Endothelial cell of coronary artery (primary cell): ENCODE results near the gene SAP30. TPM values are rescaled to one million over a fixed set of nuclear protein-coding genes. Genes with fewer than 3 reads are reported as not detected.

Source experiments
- total RNA-seq: library from RNA; depleted of rRNA; stranded (reverse); fragments of >200 nt; gene quantifications from 2 replicates; pipeline ENCODE4 v1.2.3, GENCODE V29; 2014

Gene SAP30
- 22.8 and 24.1 TPM in 2 replicates for total RNA-seq

GRCh38 chr4:173370477-173371291, at the start of gene SAP30:
Gene SAP30 (plus strand): TSS chr4:173370954. CDS start chr4:173371183, 229 bp downstream.

GRCh38 chr4:173334085-173334890, 36.5 kb upstream of the SAP30 start, which contains the start of gene HMGB2:
Gene HMGB2 (minus strand): TSS chr4:173334358. CDS start chr4:173333649, 709 bp downstream.

GRCh38 chr4:173398779-173399415, 28.1 kb downstream of the SAP30 start, which contains the start of gene SCRG1:
Gene SCRG1 (minus strand): TSS chr4:173399116. CDS start chr4:173391414, 7,702 bp downstream.

Other genes with a start within 250 kb of the SAP30 start
- gene GALNT7, start 202.1 kb upstream of the SAP30 start, total RNA-seq = 34.9 and 39.6 TPM in 2 replicates
- 74.1 and 130 TPM in 2 replicates for gene HMGB2, start 36.6 kb upstream of the SAP30 start, total RNA-seq
- gene SCRG1, start 28.2 kb downstream of the SAP30 start, total RNA-seq = under 0.01 TPM in 1 of 2 replicates, not detected in the other
- 1.7 TPM in 1 of 2 replicates, not detected in the other for gene HAND2, start 159.3 kb downstream of the SAP30 start, total RNA-seq